UCSD-AML1 (cell line): ENCODE data around the gene CXXC5.
A peak's percentile ranks its signal among the peaks of the same experiment; 100 is the strongest.

ENCODE experiments used
- DNase-seq: peaks from one replicate; lab custom pipeline; 2025; ENCODE audit not compliant: unreplicated experiment; lab: John Stamatoyannopoulos, UW

CXXC5 gene

DNA sequence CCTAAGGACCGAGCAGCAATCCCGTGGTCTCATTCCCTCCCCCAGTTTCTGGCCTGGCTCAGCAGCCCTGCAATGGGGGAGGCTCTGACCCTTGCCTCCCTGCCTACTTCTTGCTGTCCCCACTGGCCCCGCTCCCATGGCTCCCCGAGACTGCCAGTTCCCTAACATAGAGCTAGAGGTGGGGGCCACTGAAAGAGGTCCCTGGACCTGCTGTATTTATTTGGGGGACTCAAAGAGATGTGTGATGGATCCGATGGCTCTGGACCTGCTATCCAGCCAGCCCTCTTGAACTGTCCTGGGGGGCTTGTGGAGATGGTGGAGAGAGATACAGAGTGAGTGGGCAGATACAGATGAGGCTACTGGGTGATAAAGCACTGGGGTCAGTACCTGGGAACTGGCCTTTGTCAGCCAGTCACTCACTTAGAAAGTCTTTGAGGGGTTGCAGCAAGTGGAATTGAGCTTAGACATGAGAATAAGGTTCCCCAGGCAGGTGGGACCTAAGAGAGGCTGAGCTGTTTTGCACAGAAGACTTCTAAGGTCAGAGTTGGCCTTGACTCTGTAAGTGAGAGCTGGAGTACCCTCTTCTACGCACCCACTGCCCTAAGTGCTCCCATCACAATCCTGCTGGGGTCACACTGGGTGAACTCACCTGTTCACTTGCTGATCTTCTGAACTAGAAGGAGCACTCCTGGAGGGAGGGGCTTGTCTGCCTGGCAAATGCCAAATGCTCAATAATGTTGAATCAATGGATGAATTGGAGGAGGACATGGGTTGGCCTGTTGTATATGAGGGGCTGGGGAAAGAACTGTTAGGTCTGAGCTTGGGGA, 42.9 kb downstream of the CXXC5 start:
- DNase-seq: no peak

DNA sequence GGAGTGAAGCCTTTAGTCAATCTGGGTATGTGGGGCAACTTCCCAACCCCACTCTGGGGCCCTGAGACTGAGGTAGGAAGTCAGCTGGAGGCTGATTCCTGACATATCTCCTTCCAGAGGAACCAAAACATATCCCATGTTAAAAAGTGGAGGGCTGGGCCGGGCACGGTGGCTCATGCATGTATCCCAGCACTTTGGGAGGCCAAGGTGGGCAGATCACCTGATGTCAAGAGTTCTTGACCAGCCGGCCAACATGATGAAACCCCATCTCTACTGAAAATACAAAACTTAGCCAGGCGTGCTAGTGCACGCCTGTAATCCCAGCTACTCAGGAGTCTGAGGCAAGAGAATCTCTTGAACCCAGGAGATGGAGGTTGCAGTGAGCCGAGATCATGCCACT, 44.0 kb downstream of the CXXC5 start:
- DNase-seq: no peak

DNA sequence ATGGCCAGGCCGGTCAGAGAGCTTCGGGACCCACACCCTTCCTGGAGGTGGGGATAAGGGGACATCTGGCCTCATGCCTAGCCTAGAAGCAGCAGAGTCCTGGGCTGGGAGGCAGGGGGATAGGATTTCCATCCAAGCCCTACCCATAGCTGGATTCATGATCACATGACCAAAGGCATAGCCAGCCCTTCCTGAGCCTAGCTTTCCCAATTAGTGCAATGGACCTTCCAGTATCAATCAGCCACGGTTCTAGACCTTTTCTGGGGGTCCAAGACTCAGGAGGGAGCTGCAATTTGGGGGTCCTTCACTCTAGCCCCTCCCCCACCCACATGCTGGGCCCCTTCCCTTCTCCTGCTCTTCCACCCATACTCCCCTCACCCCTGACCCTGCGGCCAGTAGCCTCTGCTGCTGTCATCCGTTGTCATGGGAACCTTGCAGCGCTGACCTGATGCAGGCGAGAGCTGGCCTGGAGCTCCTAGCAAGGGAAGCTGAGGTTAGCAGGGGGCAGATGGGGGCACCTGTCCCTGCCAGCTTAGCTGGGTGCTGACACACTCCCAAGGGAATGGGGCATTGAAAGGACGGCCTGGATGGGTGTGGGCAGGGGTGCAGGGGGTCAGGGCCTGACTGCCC, 44.6 kb downstream of the CXXC5 start:
- DNase-seq: no peak

DNA sequence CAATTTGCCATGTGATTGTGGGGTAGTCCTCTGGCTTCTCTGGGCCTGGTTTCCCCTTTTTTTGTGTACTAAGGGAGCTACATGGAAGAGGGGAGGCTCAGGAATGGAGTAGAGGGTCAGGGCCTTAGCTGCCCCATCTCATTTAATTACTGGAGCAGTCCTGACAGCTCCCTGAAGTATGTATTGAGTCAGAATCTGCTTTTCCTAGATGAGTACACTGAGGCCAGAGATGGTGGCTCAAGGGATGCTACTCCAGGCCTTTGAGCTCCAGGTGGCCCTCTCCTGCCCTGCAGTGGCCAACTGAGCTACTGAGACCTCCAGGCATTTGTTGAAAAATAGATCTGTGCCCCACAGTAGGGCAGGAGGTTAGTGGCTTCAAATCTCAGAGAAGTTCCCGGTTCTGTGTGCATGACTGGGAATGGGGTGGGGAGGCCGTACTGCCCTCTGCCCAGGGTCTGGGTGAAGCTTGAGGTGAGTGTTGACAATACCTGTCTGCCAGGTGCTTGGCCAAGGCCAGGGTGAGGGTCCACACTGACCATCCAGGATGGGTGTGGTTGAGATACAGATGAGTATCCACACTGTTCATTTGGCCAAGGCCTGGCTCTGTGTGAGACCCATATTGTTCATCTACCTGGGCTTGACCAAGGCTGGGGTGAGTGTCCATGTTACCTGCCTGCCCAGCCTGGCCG, 45.7 kb downstream of the CXXC5 start:
- no peak for DNase-seq

DNA sequence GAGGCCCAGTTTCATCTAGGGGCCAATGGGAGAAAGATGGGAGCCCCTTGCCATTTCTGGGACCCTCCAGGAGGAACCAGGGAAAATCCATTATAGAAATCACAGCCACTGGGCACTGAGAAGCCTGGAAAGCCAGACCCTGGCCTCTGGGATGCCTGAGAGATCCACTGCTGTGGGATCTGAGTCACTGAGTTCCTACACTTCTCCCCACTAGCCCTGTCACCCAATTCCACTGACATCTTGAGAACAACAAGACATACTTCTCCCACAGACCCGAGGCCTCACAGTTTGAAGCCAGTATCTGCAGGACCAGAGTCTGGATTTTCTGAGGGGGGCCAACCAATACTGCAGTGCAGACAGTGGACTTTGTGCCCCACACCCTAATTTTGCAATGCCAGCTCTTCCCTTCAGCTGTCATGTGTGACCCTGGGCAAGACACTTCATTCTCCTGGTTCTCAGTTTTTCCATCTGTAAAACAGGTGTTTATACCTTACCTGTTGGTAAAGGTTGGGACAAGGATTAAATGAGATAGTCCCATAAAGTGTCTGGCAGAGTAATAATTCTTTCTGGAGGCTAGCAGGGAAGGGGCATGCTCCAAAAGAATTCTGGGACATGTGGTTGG, 46.5 kb downstream of the CXXC5 start:
- no peak for DNase-seq

DNA sequence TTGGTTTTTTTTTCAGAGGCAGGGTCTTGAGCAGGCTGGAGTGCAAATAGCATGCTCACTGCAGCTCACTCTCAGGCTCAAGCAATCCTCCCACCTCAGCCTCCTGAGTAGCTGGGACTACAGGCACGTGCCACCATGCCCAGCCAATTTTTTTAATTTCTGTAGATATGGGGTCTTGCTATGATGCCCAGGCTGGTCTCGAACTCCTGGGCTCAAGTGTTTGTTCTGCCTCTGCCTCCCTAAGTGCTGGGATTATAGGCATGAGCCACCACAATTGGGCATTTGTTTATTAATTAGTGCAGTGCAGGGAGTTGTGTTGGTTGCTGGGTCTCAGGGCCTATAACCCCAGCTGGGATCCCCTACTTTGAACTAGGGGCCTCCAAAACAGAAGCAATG, 47.0 kb downstream of the CXXC5 start:
- DNase-seq: no peak

DNA sequence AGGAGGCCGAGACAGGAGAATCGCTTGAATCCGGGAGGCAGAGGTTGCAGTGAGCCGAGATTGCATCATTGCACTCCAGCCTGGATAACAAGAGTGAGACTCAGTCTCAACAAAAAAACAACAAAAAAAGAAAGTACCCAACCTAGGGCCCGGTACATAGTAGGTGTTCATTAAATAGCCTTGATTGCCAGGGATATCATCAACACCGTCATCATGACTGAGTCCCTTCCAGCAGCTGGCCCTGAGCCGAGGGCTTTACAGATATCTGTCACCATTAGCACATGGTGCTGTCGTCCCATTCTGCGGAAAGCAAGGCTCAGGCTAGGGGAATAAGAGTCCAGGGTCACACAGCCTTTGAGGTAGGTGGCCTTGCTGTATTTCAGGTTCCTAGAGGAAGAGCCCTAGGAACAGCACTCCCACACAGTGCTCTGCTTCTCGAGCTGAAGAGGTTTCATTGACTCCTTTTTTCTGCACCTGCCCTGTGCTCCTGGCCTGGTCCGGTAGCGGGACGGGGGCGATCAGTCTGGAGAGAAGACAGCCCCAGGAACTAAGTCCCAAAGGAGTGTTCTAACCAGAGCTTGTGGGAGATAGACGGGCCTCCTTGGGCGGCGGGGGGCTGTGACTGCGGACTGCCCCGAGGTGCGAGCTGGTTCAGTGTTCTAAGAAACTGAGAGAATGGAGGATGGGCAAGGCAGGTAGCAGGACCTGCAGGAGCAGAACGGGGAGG, 48.2 kb downstream of the CXXC5 start:
- DNase-seq: peak; percentile 67

DNA sequence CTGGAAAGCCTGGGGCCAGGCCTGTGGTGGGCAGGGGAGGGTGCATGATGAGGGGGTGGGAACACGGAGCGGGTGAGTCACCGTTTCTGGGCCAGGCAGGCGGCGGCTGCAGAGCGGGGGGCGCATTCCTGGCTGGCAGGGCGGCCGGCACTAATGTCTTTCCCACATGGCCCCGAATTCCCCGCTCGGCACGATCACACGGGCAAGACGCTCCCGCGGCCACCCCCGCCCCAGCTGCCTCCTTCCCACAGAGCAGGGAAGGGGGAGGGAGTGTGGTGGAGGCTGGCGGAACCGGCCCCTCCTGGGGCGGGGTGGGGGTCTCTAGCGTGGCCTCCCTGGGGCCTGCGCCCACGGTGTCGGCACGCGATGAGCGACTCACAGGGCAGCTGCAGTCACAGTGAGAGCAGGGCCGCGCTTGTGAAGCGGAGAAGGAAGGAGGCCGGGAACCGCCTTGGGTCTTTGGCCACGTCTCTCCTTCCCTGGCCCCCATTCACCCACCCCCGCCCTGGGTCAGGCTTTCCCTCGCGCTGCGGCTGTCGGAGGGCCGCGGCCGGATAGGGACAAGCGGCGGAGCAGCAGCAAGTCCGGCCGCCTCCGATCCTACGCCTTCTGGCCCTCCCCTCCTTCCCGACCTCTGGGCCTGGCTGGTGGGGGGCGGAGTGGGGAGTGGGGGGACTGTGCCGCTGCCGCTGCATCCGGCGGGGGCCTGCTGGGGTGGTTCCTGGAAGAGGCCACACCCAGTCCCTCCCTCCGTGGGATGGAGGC, 48.9 kb downstream of the CXXC5 start:
- DNase-seq: peak; percentile 88

DNA sequence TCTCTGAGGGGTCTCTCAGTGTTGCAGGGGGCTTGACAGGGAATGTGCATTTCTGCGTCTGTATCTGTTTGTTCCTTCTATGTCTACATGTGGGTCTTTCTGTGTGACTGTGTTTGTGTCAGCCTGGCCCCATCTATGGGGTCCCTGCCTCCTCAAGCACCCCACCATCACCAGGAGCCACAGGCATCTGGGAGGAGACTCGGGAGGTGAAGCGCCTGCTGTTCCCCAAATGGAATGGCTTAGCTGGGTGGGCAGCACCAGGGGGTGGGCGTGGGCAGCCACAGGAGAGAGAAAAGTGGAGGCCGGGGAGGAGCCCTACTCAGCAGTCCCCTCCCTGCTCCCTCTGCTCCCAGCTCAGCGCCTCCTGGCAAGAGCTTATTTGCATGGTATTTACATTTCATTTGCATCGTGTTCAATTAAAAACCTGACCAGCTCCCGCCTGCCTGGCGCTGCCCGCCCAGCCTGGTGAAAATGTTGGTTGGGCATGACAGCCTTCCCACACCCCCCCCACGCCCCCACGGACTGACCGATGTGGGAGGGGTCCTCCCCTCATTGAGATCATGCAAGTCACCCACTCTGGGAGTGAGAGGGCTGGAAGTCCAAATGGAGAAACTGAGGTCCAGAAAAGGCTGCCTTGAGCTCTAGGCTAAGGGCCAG, 50.5 kb downstream of the CXXC5 start:
- peak; percentile 62 for DNase-seq

DNA sequence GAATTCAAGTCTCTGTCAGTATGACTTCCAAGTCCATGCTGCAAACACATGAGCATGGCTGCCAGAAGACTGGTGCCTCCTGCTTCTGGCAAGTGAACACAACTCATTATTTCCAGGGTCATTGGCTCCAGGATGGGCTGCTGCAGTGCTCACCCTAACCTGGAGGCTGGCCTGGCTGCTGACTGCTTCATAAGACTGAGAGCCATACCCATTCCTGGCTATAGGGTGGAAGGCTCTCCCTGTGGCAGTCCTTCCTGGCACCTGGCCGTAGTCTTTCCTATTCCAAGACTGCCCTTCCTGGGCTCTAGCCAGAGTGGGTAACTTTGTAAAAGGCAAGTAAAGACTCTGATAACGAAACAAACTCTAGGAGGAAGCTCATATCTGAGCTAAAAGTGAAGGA, 51.2 kb downstream of the CXXC5 start:
- DNase-seq: no peak

DNA sequence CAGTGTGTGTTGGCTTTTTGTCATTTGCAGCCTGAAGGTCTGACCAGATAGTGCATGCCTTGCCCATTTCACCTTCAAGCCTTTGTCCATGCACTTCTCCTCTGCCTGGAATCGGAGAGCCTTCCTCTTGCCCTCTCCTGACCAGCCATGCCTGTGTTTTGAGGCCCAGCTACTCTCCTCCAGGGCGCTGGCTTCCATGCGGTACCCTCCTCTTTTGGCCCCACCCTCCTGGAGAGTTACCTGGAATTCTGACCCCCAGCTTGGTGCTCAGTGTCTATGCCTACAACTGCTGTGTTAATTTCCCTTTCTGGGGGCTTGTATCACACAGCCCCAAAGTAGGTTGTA, 52.5 kb downstream of the CXXC5 start:
- no peak for DNase-seq

DNA sequence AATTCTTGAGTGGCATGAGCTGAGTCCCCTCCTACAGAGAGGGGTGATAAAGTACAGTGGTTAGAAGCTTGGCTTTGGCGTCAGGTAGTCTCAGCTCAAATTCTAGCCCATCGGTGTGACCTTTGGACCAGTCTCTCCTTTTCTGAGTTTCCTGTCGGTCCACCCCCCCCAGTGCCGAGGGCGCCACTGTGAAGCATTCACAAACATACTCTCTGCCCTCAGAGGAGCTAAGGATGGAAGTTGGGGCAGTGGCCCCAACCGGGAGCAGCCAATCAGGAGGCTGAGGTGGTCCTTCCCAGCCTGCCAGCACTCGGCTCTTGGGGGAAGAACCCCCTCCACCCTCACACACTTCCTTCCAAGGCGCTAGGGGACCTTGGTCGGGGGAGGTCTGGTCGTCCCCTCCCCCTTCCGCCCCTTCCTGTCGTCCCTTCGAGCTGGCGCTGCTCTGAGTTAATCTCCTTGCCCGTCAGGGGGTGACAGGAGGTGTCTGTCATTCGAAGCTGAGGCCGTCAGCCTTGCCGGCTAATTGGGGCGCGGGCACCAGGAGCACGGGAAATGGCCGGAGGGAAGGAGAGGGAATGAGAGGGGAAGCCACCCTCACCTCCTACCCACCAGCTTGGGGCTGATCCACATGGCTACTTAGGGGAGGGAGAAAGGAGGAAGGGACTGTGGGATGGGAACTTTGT, 53.0 kb downstream of the CXXC5 start:
- DNase-seq: peak; percentile 84

DNA sequence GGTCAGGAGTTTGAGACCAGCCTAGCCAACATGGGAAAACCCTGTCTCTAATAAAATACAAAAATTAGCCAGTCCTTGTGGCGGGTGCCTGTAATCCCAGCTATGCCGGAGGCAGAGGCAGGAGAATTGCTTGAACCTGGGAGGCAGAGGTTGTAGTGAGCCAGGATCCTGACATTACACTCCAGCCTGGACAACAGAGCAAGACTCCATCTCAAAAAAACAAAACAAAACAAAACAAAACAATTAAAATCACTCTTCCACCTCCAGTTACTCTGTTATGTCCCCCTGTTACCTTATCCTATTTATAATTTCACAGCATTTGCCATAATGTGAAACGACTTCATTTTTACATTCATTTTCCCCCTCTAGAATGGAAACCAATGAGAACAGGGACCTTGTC, 54.4 kb downstream of the CXXC5 start:
- no peak for DNase-seq

DNA sequence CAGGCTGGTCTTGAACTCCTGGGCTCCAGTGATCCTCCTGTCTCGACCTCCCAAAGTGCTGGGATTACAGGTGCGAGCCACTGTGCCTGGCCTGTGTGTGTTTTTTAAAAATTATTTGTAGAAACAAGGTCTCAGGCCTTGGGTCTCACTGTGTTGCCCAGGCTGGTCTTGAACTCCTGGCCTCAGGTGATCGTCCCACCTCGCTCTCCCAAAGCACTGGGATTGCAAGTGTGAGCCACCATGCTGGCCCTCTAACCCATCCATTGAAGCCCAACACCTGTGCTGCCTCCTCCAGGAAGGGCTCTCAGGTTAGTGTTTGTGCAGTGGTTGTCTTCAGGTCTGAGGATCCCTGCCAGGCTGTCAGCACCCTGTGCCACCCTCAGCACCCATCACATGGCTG, 56.6 kb downstream of the CXXC5 start:
- DNase-seq: no peak

DNA sequence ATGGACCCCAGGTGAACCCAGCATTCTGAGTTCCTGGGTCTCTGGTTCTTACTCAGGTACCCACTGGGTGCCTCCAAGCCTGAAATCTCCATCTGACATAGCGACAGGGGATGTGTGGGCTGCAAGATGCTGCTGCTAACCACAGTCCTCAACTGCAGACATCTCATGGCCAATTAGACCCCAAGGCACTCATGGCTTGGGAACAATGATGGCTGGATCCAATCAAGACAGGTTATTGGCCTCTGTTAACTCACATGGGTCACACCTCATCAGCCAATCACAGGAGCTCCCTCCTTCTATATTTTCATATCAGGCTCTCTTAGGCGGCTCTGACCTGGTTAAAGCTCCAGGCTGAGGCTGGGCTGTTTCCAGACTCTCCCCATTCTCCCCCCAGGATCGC, 57.0 kb downstream of the CXXC5 start:
- DNase-seq: no peak

DNA sequence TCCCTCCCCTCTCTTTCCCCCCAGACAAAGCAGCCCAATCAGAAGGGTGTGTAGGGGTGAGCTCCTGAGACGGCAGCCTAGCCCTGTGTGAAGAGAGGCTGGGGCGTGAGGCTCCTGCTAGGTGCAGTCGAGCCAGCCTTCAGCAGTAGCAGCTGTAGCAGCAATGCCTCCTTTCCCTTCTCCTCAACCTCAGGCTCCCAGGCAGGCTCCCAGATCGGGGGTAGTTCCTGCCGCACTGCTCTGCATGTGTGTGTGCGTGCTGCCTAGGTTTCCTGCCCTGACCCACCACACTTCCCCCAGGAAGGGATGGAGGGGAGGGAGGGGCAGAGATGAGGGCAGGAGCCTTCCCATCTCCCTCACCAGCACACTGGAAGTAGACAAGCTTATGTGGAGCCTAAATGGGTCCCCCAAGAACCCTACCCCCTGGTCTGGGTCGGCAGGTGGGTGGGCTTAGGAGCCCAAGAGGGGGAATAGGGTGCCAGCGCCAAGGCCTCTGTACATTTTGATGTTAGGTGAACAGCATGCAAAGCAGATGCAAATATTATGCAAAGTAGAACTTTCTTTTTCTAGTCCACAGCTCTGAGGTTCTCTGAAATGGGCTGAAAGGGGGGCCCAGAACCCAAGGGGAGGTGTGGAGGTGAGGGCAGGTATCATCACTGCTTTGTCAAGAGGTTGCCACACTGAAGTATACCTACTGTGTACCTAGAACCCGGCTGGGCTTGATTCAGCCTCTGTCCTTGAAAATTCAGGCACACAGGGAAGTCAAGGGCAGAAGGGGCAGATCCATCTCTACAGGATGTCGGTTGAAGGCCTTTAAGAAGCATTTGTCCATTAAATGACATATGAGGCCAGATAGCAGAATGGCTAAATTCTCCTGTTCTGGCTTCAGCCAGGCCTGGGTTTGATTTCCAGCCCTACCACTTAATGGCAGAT, 57.8 kb downstream of the CXXC5 start:
- peak; percentile 78 for DNase-seq

DNA sequence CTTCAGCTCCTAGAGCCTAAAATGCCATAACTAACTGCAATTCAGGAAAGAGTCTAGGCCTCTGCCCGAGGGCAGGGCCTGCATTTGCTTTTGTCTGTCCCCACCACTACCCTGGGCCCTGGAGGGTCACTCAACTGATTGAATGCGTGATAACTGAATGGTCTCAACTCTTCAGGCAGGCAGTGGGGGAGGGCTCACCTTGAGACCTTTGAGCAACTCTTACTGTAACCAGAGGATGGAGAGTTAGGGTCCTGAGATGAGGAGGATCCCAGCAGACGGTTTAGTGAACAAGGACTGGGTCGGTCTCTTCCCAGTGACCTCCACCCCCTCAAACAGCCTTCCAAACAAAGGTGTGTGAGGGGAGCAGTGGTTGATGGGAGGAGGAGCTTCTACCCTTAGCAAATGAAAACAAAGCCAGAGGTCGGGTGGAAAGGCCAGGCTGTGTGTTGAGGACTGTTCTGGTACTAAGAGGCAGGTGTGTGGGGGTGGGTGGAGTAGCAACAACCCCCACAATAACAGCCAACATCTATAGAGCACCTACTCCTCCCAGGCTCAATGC, 59.4 kb downstream of the CXXC5 start:
- no peak for DNase-seq

DNA sequence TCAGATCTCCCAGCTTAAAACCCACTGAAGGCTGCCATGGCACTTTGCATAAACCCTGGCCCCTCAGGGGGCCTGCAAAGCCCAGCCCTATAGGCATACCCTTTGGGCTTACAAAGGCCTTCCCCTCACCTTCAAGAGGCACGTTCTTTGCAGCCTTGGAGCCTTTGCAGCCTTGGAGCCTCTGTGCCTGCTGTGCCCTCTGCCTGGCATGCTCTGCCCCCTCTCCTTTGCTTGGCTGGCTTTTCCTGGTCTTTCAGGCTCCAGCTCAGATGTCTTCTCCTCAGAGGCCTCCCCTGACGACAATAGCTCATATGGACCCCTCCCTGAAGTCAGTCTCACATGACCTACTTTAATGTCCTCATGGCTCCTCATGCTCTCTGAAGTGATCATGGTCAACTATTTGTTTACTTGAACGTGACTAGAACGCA, 60.3 kb downstream of the CXXC5 start:
- no peak for DNase-seq
